PC-9 (cell line): ENCODE measurements around the gene PITPNM1. TPM values are rescaled to one million over a fixed set of nuclear protein-coding genes. Genes with fewer than 3 reads are reported as not detected.
A peak's percentile ranks its signal among the peaks of the same experiment; 100 is the strongest.

ENCODE experiments used
- BruUV-seq: library from RNA; stranded (reverse); fragments of 400-500 nt; replicated peaks from 2 replicates; lab custom pipeline; 2021; lab: Mats Ljungman, UMichigan
- CTCF ChIA-PET: fragments of 300-600 bp; sonication (Branson Sonifier 250); formaldehyde crosslinking; loops from one replicate; lab custom pipeline; 2022; ENCODE audit warnings: antibody characterized with exemption; lab: Charles Lee
- POLR2A ChIA-PET: fragments of 300-600 bp; sonication (Branson Sonifier 250); formaldehyde crosslinking; loops from one replicate; lab custom pipeline; 2022; ENCODE audit warnings: antibody characterized with exemption; ENCODE audit not compliant: unreplicated experiment; lab: Charles Lee
- DNase-seq, 2 experiments: peaks; one replicate each; pipeline versions ENCODE4 v3.0.0 to v3.0.0-alpha.2; 2015 to 2022; ENCODE audit warnings: mixed read lengths in 1 of 2
- H2AFZ ChIP-seq: fragments of 200-600 bp; sonication (generic); 2 replicates; pipeline ENCODE4 v1.8.1; 2017; ENCODE audit warnings: antibody characterized with exemption
- H3F3A ChIP-seq: fragments of 200-600 bp; sonication (generic); 2 replicates; pipeline ENCODE4 v1.8.1; 2017; ENCODE audit warnings: antibody characterized with exemption, mild to moderate bottlenecking, low read depth; ENCODE audit not compliant: insufficient read depth
- H3K27ac ChIP-seq: fragments of 200-600 bp; sonication (generic); 2 replicates; pipeline ENCODE4 v1.6.1; 2016; ENCODE audit warnings: mixed run types
- H3K27me3 ChIP-seq: fragments of 200-600 bp; sonication (generic); 2 replicates; pipeline ENCODE4 v1.6.1; 2016; ENCODE audit warnings: low read depth, mixed run types; ENCODE audit not compliant: insufficient read depth
- H3K36me3 ChIP-seq: fragments of 200-600 bp; sonication (generic); 2 replicates; pipeline ENCODE4 v1.6.1; 2016; ENCODE audit warnings: low read depth, mixed run types
- H3K4me1 ChIP-seq: fragments of 200-600 bp; sonication (generic); replicated peaks from 2 replicates; pipeline ENCODE4 v1.6.1; 2016; ENCODE audit warnings: mixed run types; ENCODE audit not compliant: insufficient read depth
- H3K4me2 ChIP-seq: fragments of 200-600 bp; sonication (generic); 2 replicates; pipeline ENCODE4 v1.6.1; 2017; ENCODE audit warnings: mixed run types
- H3K4me3 ChIP-seq: fragments of 200-600 bp; sonication (generic); 2 replicates; pipeline ENCODE4 v1.6.1; 2016; ENCODE audit warnings: mixed run types
- H3K79me2 ChIP-seq: fragments of 200-600 bp; sonication (generic); 2 replicates; pipeline ENCODE4 v1.6.1; 2017; ENCODE audit warnings: low read depth, mixed run types
- H3K9me2 ChIP-seq: fragments of 200-600 bp; sonication (generic); 2 replicates; pipeline ENCODE4 v1.8.1; 2017; ENCODE audit warnings: mild to moderate bottlenecking; ENCODE audit not compliant: insufficient read depth
- H3K9me3 ChIP-seq: fragments of 200-600 bp; sonication (generic); 2 replicates; pipeline ENCODE4 v1.8.1; 2016; ENCODE audit warnings: low read depth; ENCODE audit not compliant: insufficient read depth
- H4K20me1 ChIP-seq: fragments of 200-600 bp; sonication (generic); 2 replicates; pipeline ENCODE4 v1.8.1; 2017; ENCODE audit not compliant: insufficient read depth
- CTCF ChIP-seq: fragments of 200-600 bp; sonication (generic); conservative IDR thresholded peaks from 2 replicates; pipeline ENCODE4 v1.6.1; 2017; ENCODE audit warnings: mixed run types, antibody characterized with exemption, mild to moderate bottlenecking, moderate library complexity
- intact Hi-C: fragments of 100-400 bp; cut with micrococcal nuclease; formaldehyde crosslinking; loops from one replicate; pipeline ENCODE4 v1.10.0; 2022; ENCODE audit not compliant: unreplicated experiment
- microRNA-seq: library from miRNA; unstranded; fragments of <30 nt; microRNA quantifications from one replicate; pipeline ENCODE4 v1.2.0, GENCODE V29; 2021; ENCODE audit warnings: borderline number of aligned reads, borderline replicate concordance
- total RNA-seq: library from RNA; stranded (reverse); gene quantifications from 2 replicates; pipeline ENCODE4 v1.2.3, GENCODE V29; 2021

The PITPNM1 gene
- total RNA-seq, 1 experiment from 2014 or later = 84.0 TPM

DNA sequence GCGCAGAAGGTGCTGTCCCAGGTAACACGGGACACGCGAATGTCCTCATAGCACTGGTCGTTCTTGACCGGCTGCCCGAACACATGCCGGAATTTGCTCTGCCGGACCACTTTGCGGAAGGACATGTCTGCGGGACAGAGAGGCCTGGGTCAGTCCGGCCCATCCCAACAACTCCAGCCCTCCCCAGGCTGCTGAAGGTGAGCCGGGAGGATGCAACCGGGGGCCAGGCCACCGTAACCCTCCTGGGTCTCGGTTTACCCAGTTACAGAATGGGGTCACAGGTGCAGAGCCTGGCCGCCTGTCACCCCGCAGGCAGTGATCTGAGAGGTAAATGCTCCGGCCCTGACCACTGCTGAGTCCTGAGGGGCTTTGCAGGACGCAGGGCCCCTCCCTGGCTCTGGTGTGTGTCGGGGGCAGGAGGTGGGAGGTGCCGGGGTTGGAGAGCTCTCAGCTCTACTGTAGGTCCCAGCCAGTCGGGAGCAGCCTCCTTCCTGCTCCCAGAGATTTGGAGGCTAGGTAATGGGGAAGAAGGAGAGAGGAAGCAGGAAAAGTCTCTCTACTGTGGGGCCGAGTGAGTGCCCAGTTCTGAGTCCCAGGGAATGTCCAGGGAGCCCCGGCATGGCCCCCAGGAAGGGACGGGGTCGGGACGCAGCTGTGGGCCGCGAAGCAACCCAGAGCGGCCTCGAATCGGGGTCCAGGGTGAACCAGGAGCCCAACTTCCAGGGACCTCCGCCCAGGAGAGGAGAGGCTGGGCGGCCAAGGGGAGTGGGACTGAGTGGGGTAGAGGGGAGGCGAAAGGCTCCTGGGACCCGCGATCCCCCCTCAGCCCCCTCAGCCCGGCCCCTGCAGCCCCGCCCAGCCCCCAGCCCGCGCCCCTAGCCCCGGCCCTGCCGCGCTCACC lies 62.4 kb downstream of the PITPNM1 start:
- POLR2A ChIA-PET = interaction anchor here (0.6 to 0.7 kb wide), 3 partner anchors 297 to 381 kb away, joined by 4 to 11 read pairs (median 9); no protein-coding TSS in a partner anchor

More for the DNA sequence above, 62.4 kb downstream of the PITPNM1 start:
- H3K9me2 ChIP-seq = no peaks in the 10 kb centered on the region
- H3K4me2 ChIP-seq = peak overlapping the region; percentile 87
- no peak overlapping the region for H2AFZ ChIP-seq
- H4K20me1 ChIP-seq = 0 out of 2 replicates have a peak, but pooled peaks cover 6% of the 10 kb centered on the region
- CTCF ChIA-PET = interaction anchor here (0.6 kb wide), 1 partner anchor 17 kb away, joined by 3 read pairs; no protein-coding TSS in a partner anchor
- H3K4me3 ChIP-seq = peak overlapping the region; percentile 70
- peaks cover 20% of the 10 kb centered on the region for H3K79me2 ChIP-seq
- no TSS peak for BruUV-seq
- peak overlapping the region; percentile 35; the same call in 1 of the 2 replicates for H3K27ac ChIP-seq
- TF ChIP-seq CTCF = no peak
- intact Hi-C loops = loop anchor here (1.0 to 5.0 kb wide), 3 partner anchors 22 to 65 kb away; partner anchors contain the start of genes CDK2AP2, PITPNM1 and TMEM134
- no peaks in the 10 kb centered on the region for H3K9me3 ChIP-seq
- no peaks in the 10 kb centered on the region for H3K27me3 ChIP-seq
- peaks cover 13% of the 10 kb centered on the region for H3K4me1 ChIP-seq
- no peak for DNase-seq
- H3F3A ChIP-seq = peaks cover 37% of the 10 kb centered on the region
- H3K36me3 ChIP-seq = no peaks in the 10 kb centered on the region; the same call in none of the 2 replicates

Small RNAs within 50 kb of the gene (microRNA-seq; reads per million reads assigned to microRNA genes)
- not detected for gene MIR6752

Other genes with a start within 250 kb of the PITPNM1 start
- gene GRK2, start 238.9 kb downstream of the PITPNM1 start, total RNA-seq = 76.7 and 102 TPM in 2 replicates
- gene ANKRD13D, start 216.1 kb downstream of the PITPNM1 start, total RNA-seq = 79.6 and 93.2 TPM in 2 replicates
- 97.8 and 124 TPM in 2 replicates for gene SSH3, start 201.8 kb downstream of the PITPNM1 start, total RNA-seq
- gene POLD4, start 151.8 kb downstream of the PITPNM1 start, total RNA-seq = 67.1 and 83.7 TPM in 2 replicates
- gene CLCF1, start 131.8 kb downstream of the PITPNM1 start, total RNA-seq = 15.9 and 17.0 TPM in 2 replicates
- gene RAD9A, start 113.4 kb downstream of the PITPNM1 start, total RNA-seq = 62.8 and 79.8 TPM in 2 replicates
- 306 and 351 TPM in 2 replicates for gene PPP1CA, start 103.5 kb downstream of the PITPNM1 start, total RNA-seq
- 0.58 TPM in 1 of 2 replicates, not detected in the other for gene TBC1D10C, start 101.3 kb downstream of the PITPNM1 start, total RNA-seq
- gene CARNS1, start 89.7 kb downstream of the PITPNM1 start, total RNA-seq = 0.15 and 0.35 TPM in 2 replicates
- gene RPS6KB2, start 76.9 kb downstream of the PITPNM1 start, total RNA-seq = 52.0 and 54.0 TPM in 2 replicates
- gene PTPRCAP, start 67.7 kb downstream of the PITPNM1 start, total RNA-seq = 1.2 and 1.3 TPM in 2 replicates
- 129 and 161 TPM in 2 replicates for gene CORO1B, start 61.9 kb downstream of the PITPNM1 start, total RNA-seq
- gene GPR152, start 52.6 kb downstream of the PITPNM1 start, total RNA-seq = not detected in 2 replicates
- 2.0 and 2.5 TPM in 2 replicates for gene CABP4, start 50.0 kb downstream of the PITPNM1 start, total RNA-seq
- gene TMEM134, start 36.1 kb downstream of the PITPNM1 start, total RNA-seq = 85.7 and 125 TPM in 2 replicates
- 95.3 and 125 TPM in 2 replicates for gene AIP, start 22.3 kb downstream of the PITPNM1 start, total RNA-seq
- 80.0 and 89.3 TPM in 2 replicates for gene CDK2AP2, start 2.8 kb upstream of the PITPNM1 start, total RNA-seq
- gene CABP2, start 18.1 kb upstream of the PITPNM1 start, total RNA-seq = not detected in 2 replicates
- 2,063 and 2,645 TPM in 2 replicates for gene GSTP1, start 78.4 kb upstream of the PITPNM1 start, total RNA-seq
- 321 and 463 TPM in 2 replicates for gene NDUFV1, start 101.6 kb upstream of the PITPNM1 start, total RNA-seq
- gene NUDT8, start 124.6 kb upstream of the PITPNM1 start, total RNA-seq = 25.5 and 33.3 TPM in 2 replicates
- not detected in 2 replicates for gene TBX10, start 134.4 kb upstream of the PITPNM1 start, total RNA-seq
- gene ACY3, start 145.4 kb upstream of the PITPNM1 start, total RNA-seq = 0.81 TPM in 1 of 2 replicates, not detected in the other
- gene ALDH3B2, start 169.3 kb upstream of the PITPNM1 start, total RNA-seq = 4.8 and 9.8 TPM in 2 replicates